NCI-H446 treated with DMSO at 0.1 percent for 48 hours (cell line): ENCODE measurements around the gene SOX18.

Experiments used
- DNase-seq: peaks from one replicate; lab custom pipeline; 2025; lab: John Stamatoyannopoulos, UW

SOX18 gene

DNA sequence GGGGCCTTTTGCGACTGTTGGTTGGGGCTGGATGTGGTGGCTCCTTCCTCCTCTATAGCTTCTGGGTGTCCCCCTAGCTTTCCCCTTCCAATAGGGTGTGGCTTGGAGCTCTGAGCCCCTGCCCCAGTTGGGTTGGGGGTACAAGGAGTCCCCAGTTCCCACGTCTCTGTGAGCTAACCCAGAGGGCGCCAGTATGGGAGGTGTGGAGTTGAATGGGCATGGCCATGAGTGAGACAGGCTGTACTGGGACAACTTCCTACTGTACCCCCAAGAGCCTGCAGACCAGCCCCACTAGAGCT lies 12.3 kb downstream of the SOX18 start:
- DNase-seq = no peak

DNA sequence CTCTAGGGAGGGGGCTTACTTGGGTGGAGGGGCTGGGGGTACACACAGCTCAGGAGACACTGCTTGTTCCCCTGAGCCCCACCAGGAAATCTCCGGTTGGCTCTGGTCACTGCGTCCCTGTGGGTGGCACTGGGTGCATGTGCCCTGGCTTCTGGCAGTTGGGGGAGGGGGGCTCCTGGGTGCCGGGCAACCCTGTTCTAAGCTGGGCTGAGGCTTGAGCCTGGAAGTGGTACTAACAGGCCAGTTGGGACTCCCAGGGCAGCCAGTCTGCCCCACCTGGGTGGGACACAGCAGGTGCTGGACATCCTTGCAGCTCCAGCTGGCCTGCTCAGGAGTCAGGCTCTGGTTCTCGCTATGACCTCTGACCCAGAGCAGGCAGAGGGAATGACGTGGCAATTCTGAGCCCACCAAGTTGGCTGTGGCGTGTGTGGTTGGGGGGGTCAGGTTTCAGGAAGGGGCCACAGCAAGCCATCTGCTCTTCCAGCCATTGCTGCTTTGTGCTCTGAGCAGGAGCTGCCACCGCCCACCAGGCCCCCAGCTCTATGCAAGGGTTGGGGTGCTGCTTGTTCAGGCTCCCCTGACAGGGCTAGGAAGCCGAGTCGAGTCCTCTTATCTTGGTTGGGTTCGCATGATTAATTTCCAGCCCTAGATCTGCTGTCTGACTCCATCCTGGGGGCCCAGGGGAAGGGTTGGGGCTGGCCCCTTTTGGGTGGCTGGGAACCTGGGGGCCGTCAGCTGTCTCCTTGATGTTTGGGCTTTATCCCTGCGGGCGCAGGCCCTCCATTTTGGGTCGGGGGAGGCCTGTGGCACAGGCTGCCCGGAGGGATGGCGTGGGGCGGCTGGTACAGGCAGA lies 12.9 kb downstream of the SOX18 start:
- DNase-seq = no peak

DNA sequence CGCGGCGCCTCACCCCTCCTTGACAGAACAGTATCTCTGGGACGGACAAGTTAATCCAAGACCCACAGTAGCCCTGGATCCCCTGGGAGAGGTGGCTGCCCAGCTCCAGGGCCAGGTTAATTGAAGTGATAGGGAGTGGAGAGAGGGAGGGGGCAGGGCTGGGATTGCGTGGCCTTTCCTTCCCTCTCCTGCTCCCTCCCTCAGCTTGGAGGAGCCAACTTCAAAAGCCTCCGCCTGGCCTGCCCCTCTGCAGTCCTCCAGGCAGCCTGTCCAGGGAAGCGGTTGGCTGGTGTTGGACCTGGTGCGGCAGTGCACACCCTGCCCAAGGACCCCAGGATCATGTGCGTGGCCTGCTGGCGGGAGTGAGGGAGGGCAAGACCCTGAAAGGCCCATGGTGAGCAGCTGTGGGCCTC lies 13.5 kb downstream of the SOX18 start, which contains the start of gene C20orf204:
Gene C20orf204 (plus strand): TSS at position 250 of the 413 bp plus-strand sequence. CDS start 142 bp downstream, at position 392.
- DNase-seq = no peak

DNA sequence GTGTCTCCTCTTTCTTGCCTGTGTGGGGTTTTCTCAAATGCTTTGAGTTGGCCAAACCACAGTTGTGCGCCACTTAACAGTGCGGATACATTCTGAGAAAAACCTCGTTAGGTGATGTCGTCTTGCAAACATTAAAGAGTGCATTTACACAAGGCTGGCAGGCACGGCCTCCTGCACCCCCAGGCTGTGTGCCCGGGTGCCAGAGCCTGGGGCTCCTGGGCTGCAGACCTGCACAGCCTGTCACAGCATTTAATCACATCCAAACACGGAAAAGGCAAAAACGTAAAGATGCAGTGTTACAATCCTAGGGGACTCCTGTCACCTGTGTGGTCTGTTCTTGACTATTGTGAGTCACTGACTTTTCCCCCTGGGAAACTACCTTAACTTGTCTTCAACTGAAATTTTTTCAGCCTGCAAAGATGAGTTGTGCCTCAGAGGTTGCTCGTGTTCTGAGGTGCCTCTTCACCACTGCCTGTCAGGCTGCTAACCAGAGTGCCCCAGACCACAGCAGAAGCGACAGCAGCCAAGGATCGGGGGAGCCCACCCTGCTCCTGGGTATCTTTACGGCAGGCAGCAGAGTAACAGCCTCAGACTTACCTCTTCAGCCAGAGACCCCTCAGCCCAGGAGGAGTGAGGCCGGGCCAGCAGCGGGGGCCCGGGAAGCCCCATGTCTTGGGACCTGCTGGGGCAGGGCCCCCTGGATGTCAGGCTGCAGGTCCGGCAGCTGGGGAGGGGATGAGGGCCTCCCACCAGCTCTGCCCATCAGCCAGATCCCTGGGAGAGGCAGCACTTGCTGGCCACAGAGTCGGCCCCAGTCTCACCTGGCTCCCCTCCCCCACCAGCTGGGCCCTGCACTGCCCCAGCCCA lies 14.1 kb downstream of the SOX18 start:
- DNase-seq = no peak

DNA sequence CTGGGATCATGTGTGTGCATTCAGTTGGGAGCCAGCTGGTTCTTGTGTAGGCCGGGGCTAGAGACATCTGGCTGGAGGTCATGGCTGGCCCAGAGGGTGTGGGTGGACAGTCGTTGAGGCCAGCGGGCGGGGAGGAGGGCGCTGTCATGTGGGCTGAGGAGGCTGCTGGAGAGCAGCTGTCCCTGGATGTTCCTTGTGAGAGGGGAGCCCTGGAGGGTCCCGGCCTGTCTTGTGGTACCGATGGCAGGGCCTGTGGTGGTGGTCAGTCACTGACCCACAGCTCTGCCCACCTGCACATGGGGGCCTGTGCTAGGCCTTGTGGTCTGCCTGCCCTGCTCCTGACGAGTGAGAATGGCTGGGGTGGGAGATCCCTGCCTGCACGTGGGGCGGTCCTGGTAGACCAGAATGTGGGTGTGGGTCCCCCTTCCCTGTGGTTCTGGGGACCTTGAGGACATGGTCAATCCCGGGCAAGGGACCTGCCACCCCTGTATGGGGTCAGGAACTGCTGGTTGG lies 15.4 kb downstream of the SOX18 start:
- no peak for DNase-seq

DNA sequence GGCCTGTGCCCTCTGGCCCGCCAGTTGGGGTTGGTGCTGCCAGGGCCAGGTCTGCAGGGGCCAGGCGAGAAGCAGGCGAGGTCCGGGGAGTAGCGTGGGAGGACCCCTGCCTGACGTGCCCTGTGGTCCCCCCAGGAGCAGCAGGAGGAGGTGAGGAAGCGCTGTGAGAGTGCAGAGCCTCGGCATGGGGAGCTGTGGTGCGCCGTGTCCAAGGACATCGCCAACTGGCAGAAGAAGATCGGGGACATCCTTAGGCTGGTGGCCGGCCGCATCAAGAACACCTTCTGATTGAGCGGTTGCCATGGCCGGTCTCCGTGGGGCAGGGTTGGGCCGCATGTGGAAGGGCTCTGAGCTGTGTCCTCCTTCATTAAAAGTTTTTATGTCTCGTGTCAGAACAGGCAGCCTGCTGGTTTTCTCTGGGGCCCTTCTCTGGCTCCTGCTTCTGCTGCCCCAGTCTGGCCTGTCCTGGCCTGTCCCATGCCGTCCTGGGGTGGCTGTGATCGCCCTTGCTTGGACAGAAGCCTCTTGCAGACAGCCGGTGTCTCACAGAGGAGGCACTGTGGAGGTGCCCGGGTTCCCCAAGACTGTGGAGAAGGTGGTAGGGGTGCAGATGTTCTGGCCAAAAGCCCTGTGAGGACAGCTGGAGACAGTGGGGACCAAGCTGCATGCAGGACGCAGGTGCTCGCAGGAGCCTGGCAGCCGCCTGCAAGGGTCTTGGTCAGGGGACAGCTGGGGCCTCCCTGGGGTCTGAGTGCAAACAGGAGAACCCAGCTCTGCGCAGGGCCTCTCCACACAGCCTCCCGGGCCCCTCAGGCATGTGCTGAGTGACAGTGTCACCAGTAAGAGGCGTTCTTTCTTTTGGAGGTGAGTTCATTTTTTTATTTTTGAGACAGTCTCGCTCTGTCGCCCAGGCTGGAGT lies 16.5 kb downstream of the SOX18 start:
- DNase-seq = no peak

DNA sequence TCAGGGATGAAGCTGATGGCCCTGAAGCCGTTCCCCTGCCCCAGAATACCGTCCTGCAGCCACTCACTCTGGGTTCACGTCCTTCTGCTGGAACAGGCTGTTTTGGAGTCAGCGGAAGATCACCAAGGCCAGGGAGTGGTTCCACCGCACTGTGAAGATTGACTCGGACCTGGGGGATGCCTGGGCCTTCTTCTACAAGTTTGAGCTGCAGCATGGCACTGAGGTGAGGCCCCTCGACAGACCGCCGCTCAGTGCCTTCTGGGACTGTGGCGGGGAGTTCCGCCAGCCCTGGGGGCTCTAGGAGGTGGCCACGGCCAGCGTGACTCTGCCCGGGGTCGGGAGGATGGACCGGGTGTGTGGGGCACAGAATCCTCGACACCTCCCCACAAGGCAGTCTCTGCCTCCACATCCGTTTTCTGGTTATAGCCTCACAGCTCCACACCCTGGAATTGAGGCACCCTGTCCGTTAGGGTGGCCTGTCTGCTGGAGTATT lies 17.6 kb downstream of the SOX18 start:
- no peak for DNase-seq

DNA sequence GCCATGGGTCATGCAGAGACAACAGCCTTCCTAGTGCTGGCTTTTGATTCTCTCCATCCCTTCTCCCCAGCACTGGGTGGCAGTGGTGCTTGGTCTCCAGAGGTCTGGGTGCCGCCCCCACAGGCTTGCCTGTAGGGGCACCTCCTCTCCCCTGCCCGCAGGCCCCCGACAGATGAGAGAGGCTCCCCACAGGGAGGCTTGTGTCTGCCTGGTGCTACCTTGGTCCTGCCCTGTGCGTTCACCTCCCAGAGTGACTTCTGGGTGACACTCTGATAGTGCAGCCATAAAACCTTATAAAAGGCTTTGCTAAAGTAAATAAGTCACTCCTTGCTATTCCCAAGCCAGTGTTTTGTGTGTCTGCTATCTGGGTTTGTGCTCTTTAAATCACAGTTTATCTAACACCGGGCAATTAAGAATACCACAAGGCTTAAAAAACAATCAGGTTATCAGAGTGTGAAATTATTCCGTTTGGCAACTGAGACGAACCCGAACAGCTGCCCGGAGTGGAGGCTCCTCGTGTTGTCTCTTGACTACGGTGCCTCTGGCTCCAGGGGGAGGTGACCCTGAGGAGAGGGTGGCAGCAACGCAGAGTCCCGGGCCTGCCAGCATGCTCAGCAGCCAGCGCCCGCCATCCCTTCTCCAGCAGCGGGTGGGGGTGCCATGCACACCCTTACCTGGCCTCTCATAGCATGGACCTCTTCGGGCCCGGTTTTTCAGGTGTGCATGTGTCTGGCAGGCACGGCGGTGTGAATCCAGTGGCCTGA lies 18.9 kb downstream of the SOX18 start:
- DNase-seq = no peak

DNA sequence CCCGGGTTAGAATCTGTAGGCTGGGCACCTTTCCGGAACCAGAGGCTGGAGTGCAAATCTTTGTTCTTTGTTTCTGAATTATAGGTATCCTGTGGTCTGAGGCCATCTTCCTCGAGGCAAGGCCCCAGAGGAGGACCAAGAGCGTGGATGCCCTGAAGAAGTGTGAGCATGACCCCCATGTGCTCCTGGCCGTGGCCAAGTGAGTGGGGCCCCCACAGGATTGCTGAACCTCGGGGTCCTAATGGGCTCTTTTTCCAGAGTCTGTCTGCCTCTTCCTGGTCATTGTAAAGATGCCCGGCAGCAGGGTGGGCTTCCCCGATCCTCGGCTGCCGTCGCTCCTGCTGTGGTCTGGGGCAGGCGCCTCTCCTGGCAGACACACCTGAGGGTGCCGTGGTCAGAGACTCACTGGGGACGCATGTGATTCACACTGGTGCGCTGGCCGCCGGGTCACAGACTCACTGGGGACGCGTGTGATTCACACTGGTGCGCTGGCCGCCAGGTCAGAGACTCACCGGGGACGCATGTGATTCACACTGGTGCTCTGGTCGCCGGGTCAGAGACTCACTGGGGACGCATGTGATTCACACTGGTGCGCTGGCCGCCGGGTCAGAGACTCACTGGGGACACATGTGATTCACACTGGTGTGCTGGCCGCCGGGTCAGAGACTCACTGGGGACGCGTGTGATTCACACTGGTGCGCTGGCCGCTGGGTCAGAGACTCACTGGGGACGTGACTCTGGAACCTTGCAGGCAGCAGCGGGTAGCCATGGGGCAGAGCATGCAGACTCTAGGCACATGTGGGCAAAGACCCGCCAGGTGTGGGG lies 19.9 kb downstream of the SOX18 start:
- DNase-seq = no peak

DNA sequence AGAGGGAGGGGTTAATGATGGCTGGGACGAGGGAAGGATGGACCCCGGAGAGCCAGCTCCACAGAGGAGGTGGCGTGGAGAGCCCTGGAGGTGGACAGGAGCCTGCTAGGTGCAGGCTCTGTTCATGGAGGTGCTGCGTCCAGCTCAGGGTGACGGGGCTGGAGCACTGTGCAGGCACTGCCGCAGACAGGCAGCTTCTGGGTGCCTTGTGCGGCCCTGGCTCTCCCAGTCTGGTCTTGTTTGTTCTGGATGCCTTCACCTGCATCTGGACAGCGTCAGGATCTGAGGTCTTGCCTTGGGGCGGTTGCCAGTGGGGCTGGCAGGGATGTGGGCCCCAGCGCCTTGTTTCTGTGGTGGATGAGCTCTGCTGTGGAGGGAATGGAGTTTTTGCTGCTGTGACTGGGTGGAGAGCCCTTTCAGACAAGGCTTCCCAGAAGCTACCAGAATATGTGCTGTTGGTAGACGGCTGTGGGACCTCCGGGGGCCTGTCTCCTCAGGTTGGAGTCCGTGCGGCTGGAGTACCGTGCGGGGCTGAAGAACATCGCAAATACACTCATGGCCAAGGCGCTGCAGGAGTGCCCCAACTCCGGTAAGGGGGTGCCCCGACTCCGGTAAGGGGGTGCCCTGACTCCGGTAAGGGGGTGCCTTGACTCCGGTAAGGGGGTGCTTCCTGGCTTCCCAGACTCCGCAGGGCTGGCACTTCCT lies 21.3 kb downstream of the SOX18 start:
- DNase-seq = no peak

DNA sequence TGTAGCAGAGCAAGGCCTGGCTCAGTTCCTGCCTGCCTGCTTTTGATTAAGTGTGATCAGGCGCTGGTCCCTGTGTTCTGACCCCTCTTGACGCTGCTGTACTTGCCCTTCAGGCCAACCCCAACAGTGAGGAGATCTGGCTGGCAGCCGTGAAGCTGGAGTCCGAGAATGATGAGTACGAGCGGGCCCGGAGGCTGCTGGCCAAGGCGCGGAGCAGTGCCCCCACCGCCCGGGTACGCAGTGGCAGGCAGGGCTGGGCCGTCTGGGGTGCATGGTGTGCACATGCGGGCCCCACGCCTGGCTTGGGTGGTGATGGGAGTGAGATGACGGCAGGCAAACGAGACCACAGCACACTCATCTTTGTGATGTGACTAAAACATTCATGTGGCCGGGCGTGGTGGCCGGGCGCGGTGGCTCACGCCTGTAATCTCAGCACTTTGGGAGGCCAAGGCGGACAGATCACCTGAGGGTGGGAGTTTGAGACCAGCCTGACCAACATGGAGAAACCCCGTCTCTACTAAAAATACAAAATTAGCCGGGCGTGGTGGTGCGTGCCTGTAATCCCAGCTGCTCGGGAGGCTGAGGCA lies 23.5 kb downstream of the SOX18 start:
- DNase-seq = no peak

DNA sequence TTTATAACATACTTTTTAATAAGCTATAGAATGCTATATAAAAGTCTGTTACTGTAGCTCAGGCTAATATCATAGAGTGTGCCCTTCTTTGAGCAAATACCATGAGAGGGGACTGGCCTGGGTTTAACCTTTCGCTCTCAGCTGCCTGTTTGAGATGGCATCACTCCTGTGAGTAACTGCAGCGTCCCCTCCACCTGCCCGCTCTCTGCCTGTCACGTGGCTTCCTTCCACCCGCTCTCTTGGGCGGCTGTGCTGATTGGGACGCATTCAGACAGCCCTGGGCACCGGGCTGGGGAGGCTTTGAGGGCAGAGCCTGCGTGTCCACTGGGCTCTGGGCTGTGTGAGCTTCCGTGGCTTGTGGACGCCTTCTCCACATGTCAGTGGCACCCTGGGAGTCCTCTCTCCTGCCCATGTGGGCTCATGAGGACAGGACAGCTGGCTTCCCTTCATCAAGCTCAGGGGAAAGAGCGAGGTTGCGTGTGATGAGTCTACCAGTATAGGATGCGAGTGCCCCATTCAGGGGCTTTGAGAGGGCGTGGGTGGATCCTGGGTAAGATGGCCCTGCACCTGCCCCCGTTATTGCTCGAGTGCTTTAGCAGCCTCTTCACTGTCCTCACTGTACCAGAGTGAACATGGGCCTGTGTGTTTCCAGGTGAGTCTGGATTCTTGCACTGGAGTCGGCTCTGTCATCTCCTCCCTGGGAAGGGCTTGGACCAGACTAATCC lies 24.2 kb downstream of the SOX18 start:
- no peak for DNase-seq

DNA sequence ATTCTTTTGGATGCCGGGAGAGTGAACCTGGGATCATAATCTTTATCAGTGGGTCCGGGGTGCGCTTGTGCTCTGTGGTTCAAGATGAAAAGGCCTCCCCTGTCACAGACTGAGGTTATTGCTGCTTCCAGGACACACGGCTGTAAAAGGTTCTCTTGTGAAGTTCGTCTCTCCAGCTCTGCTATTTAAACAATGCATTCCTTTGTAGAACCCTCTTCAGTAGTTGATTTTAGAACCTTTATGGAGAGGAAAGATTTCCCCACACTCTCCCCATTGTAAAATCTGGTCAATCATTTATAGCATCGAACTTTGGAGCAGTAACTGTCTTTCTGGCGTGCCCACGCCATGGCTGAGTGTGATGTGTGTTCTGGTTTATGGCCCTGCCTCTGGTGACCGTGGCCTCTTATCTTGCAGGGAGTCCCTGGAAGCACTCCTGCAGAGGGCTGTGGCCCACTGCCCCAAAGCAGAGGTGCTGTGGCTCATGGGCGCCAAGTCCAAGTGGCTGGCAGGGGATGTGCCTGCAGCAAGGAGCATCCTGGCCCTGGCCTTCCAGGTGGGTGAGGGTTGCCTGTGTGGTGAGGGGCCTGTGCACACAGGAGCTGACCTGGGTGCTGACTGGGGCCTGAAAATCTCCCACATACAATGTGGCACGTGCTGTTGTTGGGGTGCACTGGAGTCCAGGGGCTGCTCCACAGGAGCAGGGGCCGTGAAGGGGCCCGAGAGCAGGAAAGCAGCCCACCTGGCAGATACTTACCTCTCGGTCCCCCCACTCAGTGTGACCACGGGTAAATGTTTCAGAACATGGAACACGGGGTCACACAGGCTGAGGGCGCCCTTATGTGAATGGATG lies 25.1 kb downstream of the SOX18 start:
- DNase-seq = no peak

DNA sequence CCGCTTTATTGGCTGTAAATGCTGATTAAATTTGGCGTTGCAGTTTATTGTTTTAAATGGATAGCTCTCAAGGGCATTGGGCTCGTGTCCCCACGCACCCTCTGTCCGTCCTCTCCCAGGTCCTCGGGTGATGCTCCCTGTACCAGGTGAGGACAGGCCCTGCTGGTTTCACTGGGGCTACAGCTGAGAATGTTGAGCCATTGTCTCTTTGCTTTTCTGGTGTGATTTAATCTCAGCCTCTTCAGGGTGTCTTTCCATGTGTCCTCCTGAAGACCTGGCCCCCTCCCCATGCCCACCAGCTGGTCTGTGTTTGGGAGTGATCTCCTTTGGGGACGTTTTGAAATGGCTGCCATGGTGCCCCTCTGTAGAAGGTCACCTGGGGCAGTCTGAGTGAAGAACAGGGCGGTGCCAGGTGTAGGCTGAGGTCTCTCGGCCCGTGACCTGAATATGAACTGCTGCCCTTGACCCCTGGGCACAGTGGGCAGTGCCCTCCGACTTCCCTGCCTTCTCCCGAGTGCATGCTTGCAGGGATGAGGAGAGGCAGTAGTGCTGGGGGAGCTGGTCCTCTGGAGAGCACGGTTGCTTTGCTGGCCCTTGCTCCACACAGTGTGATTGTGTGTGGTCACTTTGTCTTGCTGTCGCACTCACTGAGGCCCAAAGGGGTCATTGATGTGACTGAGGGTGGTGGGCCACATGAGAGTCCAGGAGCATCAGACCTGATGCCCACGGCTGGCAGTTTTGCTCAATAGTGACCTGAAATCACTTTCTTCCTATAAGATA lies 25.9 kb downstream of the SOX18 start:
- DNase-seq = no peak

DNA sequence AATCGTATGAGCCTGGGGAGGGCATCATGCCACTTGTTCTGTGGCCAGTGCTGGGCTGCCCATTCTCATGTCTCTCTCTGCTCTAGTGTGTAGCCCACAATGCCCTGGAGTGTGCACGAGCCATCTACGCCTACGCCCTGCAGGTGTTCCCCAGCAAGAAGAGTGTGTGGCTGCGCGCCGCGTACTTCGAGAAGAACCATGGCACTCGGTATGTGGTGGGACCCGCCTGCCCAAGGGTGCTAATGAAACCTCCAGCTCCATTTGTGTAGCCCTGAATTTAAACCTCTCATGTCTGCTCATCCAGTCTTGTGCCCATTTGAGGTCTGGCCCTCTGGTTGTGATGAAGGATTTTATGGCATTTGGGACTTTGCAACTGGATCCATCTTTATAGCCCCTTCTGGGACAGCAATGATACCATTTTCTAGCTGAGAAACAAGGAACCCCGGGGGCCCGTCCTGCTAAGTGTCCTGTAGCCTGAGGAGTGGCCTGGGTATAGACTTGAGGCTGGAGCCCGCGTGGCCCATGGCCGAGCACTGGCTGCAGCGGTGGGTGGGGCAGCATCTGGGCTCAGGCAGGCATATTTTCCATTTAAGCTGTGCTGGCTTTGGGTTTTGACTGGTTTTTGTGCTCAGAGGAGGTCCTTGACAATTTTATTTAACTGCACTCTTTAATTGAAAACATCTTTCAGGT lies 26.6 kb downstream of the SOX18 start:
- DNase-seq = no peak
